ENCODE results near the gene EGLN3. TPM values are rescaled to one million over a fixed set of nuclear protein-coding genes. Genes with fewer than 3 reads are reported as not detected.

Gene EGLN3
- total RNA-seq, 1 experiment from 2014 or later, result 0.54 TPM

DNA sequence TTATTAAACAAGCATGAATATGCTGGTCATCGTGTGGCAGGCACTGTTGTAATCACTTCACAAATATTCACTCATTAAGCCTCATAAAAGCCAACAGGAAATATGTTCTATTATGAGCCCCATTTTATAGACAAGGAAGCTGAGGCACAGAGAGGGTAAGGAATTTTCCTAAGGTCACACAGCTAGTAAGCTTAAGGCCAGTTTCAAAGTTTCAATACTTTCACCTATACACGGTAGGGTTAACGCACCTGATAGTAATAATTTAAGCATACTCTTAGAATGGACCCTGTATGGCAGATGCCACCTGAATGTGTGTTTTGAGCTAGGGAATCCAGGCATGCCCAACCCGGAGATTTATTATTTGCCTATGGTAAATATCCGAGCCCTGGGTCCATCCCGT is 39.8 kb downstream of the EGLN3 start:
- no peak for DNase-seq (ENCODE audit: unreplicated experiment)
- Mint-ChIP-seq H3K27ac (ENCODE audit: low read depth, unreplicated experiment) (no peak overlapping the region), H3K36me3 (ENCODE audit: insufficient read depth, unreplicated experiment) (no peaks in the 10 kb centered on the region), H3K4me1 (ENCODE audit: insufficient read depth, unreplicated experiment) (peaks cover 8% of the 10 kb centered on the region), H3K27me3 (ENCODE audit: insufficient read depth, unreplicated experiment) (no peaks in the 10 kb centered on the region), H3K9me3 (ENCODE audit: unreplicated experiment) (no peaks in the 10 kb centered on the region), H3K4me3 (ENCODE audit: unreplicated experiment) (no peak overlapping the region)
- BruUV-seq (replicated peaks), result no TSS peak
- ChIA-PET POLR2A (no interaction called here), CTCF (no interaction called here)
- intact Hi-C loops (cut with micrococcal nuclease), result no loop called here
- TF ChIP-seq, protein P1, sequence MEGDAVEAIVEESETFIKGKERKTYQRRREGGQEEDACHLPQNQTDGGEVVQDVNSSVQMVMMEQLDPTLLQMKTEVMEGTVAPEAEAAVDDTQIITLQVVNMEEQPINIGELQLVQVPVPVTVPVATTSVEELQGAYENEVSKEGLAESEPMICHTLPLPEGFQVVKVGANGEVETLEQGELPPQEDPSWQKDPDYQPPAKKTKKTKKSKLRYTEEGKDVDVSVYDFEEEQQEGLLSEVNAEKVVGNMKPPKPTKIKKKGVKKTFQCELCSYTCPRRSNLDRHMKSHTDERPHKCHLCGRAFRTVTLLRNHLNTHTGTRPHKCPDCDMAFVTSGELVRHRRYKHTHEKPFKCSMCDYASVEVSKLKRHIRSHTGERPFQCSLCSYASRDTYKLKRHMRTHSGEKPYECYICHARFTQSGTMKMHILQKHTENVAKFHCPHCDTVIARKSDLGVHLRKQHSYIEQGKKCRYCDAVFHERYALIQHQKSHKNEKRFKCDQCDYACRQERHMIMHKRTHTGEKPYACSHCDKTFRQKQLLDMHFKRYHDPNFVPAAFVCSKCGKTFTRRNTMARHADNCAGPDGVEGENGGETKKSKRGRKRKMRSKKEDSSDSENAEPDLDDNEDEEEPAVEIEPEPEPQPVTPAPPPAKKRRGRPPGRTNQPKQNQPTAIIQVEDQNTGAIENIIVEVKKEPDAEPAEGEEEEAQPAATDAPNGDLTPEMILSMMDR (IDR thresholded peaks at IDR 0.05; ENCODE audit: unreplicated experiment), result no peak

DNA sequence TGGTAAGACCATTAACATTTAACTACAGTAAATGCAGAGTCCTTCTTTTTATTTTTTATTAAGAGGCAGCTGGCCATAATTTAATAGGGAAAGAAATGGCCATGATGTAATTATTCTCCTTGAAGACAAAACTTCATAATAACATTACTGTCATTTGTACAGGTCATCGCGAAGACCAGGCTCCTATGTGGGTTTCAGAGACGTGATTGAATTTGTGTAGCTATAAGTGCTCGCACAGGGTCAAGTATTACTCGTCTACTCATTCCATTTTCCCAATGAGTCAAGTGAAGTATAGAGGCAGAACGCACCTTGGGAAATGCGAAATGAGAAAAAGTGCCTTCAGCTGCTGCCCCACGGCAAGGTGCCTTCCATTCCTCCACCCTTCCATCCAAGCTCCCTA is 40.4 kb downstream of the EGLN3 start:
- CTCF ChIA-PET, result interaction anchor here (1.1 to 1.5 kb wide), 2 partner anchors 12 to 73 kb away, joined by 3 to 4 read pairs; no protein-coding TSS in a partner anchor
- intact Hi-C loops (cut with micrococcal nuclease), result no loop called here

DNA sequence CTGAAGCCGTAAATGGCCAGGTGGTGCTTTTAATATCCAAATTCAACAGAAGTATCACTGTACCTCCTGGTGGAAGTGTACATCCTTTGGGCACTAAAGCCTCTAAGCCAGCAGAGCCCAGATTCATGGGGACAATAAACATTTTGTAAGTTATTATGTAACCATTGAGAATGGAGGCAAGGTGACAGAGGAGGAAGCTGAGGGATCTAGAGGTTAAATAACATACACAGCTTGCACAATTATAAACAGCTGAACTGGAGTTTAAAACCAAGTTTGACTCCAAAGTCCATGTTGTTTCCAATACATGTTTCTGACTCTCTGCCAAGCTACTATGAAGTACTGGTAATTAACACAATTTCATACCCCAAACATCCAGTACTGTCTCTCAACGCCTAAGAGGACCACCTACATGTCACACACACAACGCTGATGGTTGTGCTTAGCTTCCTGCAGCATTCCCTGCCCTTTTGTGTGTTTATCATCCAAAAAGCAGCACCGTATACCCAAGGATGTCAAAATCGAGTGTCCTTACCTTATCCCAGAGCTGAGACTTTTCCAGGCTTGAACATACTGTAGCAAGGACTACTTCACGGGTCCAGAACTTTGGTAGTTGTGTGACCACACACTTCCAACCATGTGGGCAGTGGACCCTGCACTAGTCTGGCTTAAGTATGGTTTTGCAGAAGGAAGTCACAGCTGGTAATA is 41.3 kb downstream of the EGLN3 start:
- H3K9me3 Mint-ChIP-seq (ENCODE audit: unreplicated experiment), result no peaks in the 10 kb centered on the region
- no peak overlapping the region for H3K27ac Mint-ChIP-seq (ENCODE audit: low read depth, unreplicated experiment)
- ChIA-PET POLR2A (interaction anchor here (0.7 to 1.1 kb wide), 3 partner anchors 8 to 18 kb away, joined by 3 to 4 read pairs (median 3); no protein-coding TSS in a partner anchor), CTCF (interaction anchor here (0.5 to 1.5 kb wide), 6 partner anchors 11 to 741 kb away, joined by 3 to 7 read pairs (median 4); no protein-coding TSS in a partner anchor)
- no peak overlapping the region for H3K4me3 Mint-ChIP-seq (ENCODE audit: unreplicated experiment)
- peaks cover 8% of the 10 kb centered on the region for H3K27me3 Mint-ChIP-seq (ENCODE audit: insufficient read depth, unreplicated experiment)
- DNase-seq (ENCODE audit: unreplicated experiment), result no peak
- no TSS peak for BruUV-seq (replicated peaks)
- no peaks in the 10 kb centered on the region for H3K4me1 Mint-ChIP-seq (ENCODE audit: insufficient read depth, unreplicated experiment)
- TF ChIP-seq, protein P1 (IDR thresholded peaks at IDR 0.05; ENCODE audit: unreplicated experiment), result no peak
- intact Hi-C loops (cut with micrococcal nuclease), result no loop called here
- no peaks in the 10 kb centered on the region for H3K36me3 Mint-ChIP-seq (ENCODE audit: insufficient read depth, unreplicated experiment)

More for the DNA sequence above, 40.4 kb downstream of the EGLN3 start:
- BruUV-seq (replicated peaks), result no TSS peak
- no peak overlapping the region for H3K4me3 Mint-ChIP-seq (ENCODE audit: unreplicated experiment)
- H3K36me3 Mint-ChIP-seq (ENCODE audit: insufficient read depth, unreplicated experiment), result no peaks in the 10 kb centered on the region
- TF ChIP-seq, protein P1 (IDR thresholded peaks at IDR 0.05; ENCODE audit: unreplicated experiment), result no peak
- POLR2A ChIA-PET, result interaction anchor here (0.6 to 1.1 kb wide), 3 partner anchors 9 to 414 kb away, joined by 3 to 4 read pairs (median 3); no protein-coding TSS in a partner anchor
- H3K27ac Mint-ChIP-seq (ENCODE audit: low read depth, unreplicated experiment), result no peak overlapping the region
- H3K9me3 Mint-ChIP-seq (ENCODE audit: unreplicated experiment), result no peaks in the 10 kb centered on the region
- peaks cover 5% of the 10 kb centered on the region for H3K4me1 Mint-ChIP-seq (ENCODE audit: insufficient read depth, unreplicated experiment)
- no peaks in the 10 kb centered on the region for H3K27me3 Mint-ChIP-seq (ENCODE audit: insufficient read depth, unreplicated experiment)
- DNase-seq (ENCODE audit: unreplicated experiment), result no peak

DNA sequence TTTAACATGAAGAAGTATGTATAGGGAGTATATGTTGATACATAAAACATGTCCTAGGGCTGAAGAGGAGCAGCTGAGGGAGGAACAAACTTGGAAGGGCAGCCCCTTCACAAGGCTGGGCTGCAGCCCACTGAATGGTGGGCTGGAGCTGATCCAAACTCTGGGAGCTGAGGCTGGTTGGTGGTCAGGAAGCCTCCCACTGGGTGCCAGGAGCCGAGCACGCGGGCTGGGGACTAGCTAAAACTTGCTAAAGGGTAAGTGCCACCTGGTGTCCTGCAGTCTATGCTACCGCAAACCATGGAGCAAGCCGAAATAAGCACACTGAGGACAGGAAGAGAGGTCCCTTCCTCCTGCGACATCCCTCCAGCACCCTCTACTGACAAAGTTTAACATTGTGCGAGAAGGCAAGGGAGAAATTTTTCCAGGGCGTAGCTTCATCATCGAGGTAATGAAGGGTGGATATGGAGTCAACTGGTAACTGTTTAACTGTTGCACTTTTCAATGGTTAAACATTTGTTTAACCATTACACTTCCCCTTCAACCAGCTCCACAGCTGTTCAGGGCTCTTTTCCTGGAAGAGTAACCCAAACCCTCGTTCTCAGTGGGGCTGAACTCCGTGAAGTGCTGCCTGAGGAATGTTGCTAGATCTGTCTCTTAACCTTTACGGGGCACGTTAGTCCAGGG is 42.2 kb downstream of the EGLN3 start:
- CTCF ChIA-PET, result interaction anchor here (0.5 to 2.0 kb wide), 6 partner anchors 53 to 742 kb away, joined by 3 to 6 read pairs (median 4); no protein-coding TSS in a partner anchor
- BruUV-seq (replicated peaks), result no TSS peak
- H3K36me3 Mint-ChIP-seq (ENCODE audit: insufficient read depth, unreplicated experiment), result no peaks in the 10 kb centered on the region
- DNase-seq (ENCODE audit: unreplicated experiment), result no peak
- TF ChIP-seq, protein P1 (IDR thresholded peaks at IDR 0.05; ENCODE audit: unreplicated experiment), result no peak
- intact Hi-C loops (cut with micrococcal nuclease), result no loop called here
- no peaks in the 10 kb centered on the region for H3K4me1 Mint-ChIP-seq (ENCODE audit: insufficient read depth, unreplicated experiment)
- POLR2A ChIA-PET, result interaction anchor here (0.7 kb wide), 1 partner anchor 19 kb away, joined by 3 read pairs; no protein-coding TSS in a partner anchor
- H3K27me3 Mint-ChIP-seq (ENCODE audit: insufficient read depth, unreplicated experiment), result peaks cover 17% of the 10 kb centered on the region
- H3K4me3 Mint-ChIP-seq (ENCODE audit: unreplicated experiment), result no peak overlapping the region
- H3K9me3 Mint-ChIP-seq (ENCODE audit: unreplicated experiment), result no peaks in the 10 kb centered on the region
- H3K27ac Mint-ChIP-seq (ENCODE audit: low read depth, unreplicated experiment), result no peak overlapping the region
